ENCODE data around the gene ABHD16B.

The ABHD16B gene

GRCh38 chr20:63895202-63895951, 34.1 kb downstream of the ABHD16B start:
- DNase-seq (ENCODE audit: low read depth in 2 of 2) = no peak

- DNase-seq (ENCODE audit: low read depth in 2 of 2) = no peak
Observed at GRCh38 chr20:63895952-63896263, 34.6 kb downstream of the ABHD16B start.

GRCh38 chr20:63896264-63897105, 35.2 kb downstream of the ABHD16B start:
- peak in 1 of 2 donors; percentile 15 for DNase-seq (ENCODE audit: low read depth in 2 of 2)

- no peak for DNase-seq (ENCODE audit: low read depth in 2 of 2)
Observed at GRCh38 chr20:63897978-63898561, 36.8 kb downstream of the ABHD16B start.

GRCh38 chr20:63898882-63899558, 37.7 kb downstream of the ABHD16B start:
- no peak for DNase-seq (ENCODE audit: low read depth in 2 of 2)

- DNase-seq (ENCODE audit: low read depth in 2 of 2) = no peak
Observed at GRCh38 chr20:63900413-63900812, 39.1 kb downstream of the ABHD16B start.

- DNase-seq (ENCODE audit: low read depth in 2 of 2) = no peak
Observed at GRCh38 chr20:63903796-63904561, 42.7 kb downstream of the ABHD16B start.

GRCh38 chr20:63908008-63908682, 46.8 kb downstream of the ABHD16B start:
- DNase-seq (ENCODE audit: low read depth in 2 of 2) = no peak

- no peak for DNase-seq (ENCODE audit: low read depth in 2 of 2)
Observed at GRCh38 chr20:63911176-63911575, 49.9 kb downstream of the ABHD16B start.

All from stimulated activated CD8-positive, alpha-beta memory T cell treated with anti-CD3 and anti-CD28 coated beads, Interleukin-15, amount 100 ng/mL, for 48 hours (primary cell).